T1000 (cell line): ENCODE measurements around the gene IFNAR1.
A peak's percentile ranks its signal among the peaks of the same experiment; 100 is the strongest.

Source experiments
- DNase-seq: peaks from one replicate; lab custom pipeline; 2025; ENCODE audit warnings: mixed read lengths; lab: John Stamatoyannopoulos, UW

Gene IFNAR1

GRCh38 chr21:33324291-33325221, at the start of gene IFNAR1:
IFNAR1 (plus strand) TSS chr21:33324970; CDS start chr21:33325056, 86 bp downstream.
- peak; percentile 96 for DNase-seq

GRCh38 chr21:33278721-33279120, 46.0 kb upstream of the IFNAR1 start:
- DNase-seq = no peak

GRCh38 chr21:33279330-33279820, 45.4 kb upstream of the IFNAR1 start:
- no peak for DNase-seq

- DNase-seq = no peak
Observed at GRCh38 chr21:33281096-33281652, 43.6 kb upstream of the IFNAR1 start.

GRCh38 chr21:33283203-33283602, 41.6 kb upstream of the IFNAR1 start:
- DNase-seq = no peak

- no peak for DNase-seq
Observed at GRCh38 chr21:33286076-33286475, 38.7 kb upstream of the IFNAR1 start.

GRCh38 chr21:33286600-33287456, 37.9 kb upstream of the IFNAR1 start:
- DNase-seq = no peak

- DNase-seq = no peak
Observed at GRCh38 chr21:33289199-33289819, 35.5 kb upstream of the IFNAR1 start.

GRCh38 chr21:33290441-33290840, 34.3 kb upstream of the IFNAR1 start:
- no peak for DNase-seq

- no peak for DNase-seq
Observed at GRCh38 chr21:33291686-33292085, 33.1 kb upstream of the IFNAR1 start.

GRCh38 chr21:33292724-33293123, 32.0 kb upstream of the IFNAR1 start:
- DNase-seq = no peak

GRCh38 chr21:33293136-33293535, 31.6 kb upstream of the IFNAR1 start:
- no peak for DNase-seq

- DNase-seq = no peak
Observed at GRCh38 chr21:33293811-33294216, 31.0 kb upstream of the IFNAR1 start.

GRCh38 chr21:33296156-33296555, 28.6 kb upstream of the IFNAR1 start:
- no peak for DNase-seq

- DNase-seq = no peak
Observed at GRCh38 chr21:33299181-33299752, 25.5 kb upstream of the IFNAR1 start.

- no peak for DNase-seq
Observed at GRCh38 chr21:33300701-33301631, 23.8 kb upstream of the IFNAR1 start.

GRCh38 chr21:33301632-33302002, 23.2 kb upstream of the IFNAR1 start:
- no peak for DNase-seq

GRCh38 chr21:33302055-33302454, 22.7 kb upstream of the IFNAR1 start:
- no peak for DNase-seq

- no peak for DNase-seq
Observed at GRCh38 chr21:33302796-33303195, 22.0 kb upstream of the IFNAR1 start.

GRCh38 chr21:33305344-33305671, 19.5 kb upstream of the IFNAR1 start:
- no peak for DNase-seq

GRCh38 chr21:33305938-33306337, 18.8 kb upstream of the IFNAR1 start:
- DNase-seq = no peak
